HepG2 (cell line): ENCODE measurements around the gene SAE1. TPM values are rescaled to one million over a fixed set of nuclear protein-coding genes. Genes with fewer than 3 reads are reported as not detected.
A peak's percentile ranks its signal among the peaks of the same experiment; 100 is the strongest.

Source experiments
- ETV6 ChIP-seq: sonication (generic); formaldehyde crosslinking; conservative IDR thresholded peaks from 2 replicates; pipeline ENCODE4 v1.4.0; 2020; ENCODE audit warnings: missing genetic modification reagents
- HIVEP1 ChIP-seq: sonication (generic); formaldehyde crosslinking; IDR thresholded peaks from 2 replicates; pipeline ENCODE4 v1.4.0; 2020; ENCODE audit warnings: mild to moderate bottlenecking, missing genetic modification reagents
- HNRNPL ChIP-seq: fragments of 200-400 bp; formaldehyde crosslinking; IDR thresholded peaks from 2 replicates; pipeline ENCODE4 v1.6.1; 2017; ENCODE audit warnings: mild to moderate bottlenecking, low read depth, low read length
- IKZF1 ChIP-seq: fragments of 450-650 bp; IDR thresholded peaks from 2 replicates; pipeline ENCODE4 v1.7.1; 2016
- KDM1A ChIP-seq: IDR thresholded peaks from 2 replicates; pipeline ENCODE4 v1.6.1; 2016; ENCODE audit warnings: missing compliant biosample characterization
- MAF1 ChIP-seq: sonication (generic); formaldehyde crosslinking; IDR thresholded peaks from 2 replicates; pipeline ENCODE4 v1.5.0; 2020; ENCODE audit warnings: missing genetic modification reagents, borderline replicate concordance
- MAFG ChIP-seq: sonication (generic); formaldehyde crosslinking; IDR thresholded peaks from 2 replicates; pipeline ENCODE4 v1.5.1; 2020; ENCODE audit warnings: mild to moderate bottlenecking, missing genetic modification reagents
- PHB2 ChIP-seq: fragments of 450-650 bp; IDR thresholded peaks from 2 replicates; pipeline ENCODE4 v1.6.1; 2018; ENCODE audit not compliant: partially characterized antibody
- PHF8 ChIP-seq: sonication (generic); formaldehyde crosslinking; IDR thresholded peaks from 2 replicates; pipeline ENCODE4 v1.5.0; 2020; ENCODE audit warnings: missing genetic modification reagents
- RBM22 ChIP-seq: fragments of 200-400 bp; formaldehyde crosslinking; optimal IDR thresholded peaks from 2 replicates; pipeline ENCODE3; 2017; ENCODE audit warnings: mild to moderate bottlenecking, low read length, moderate library complexity
- SIX4 ChIP-seq: sonication (generic); formaldehyde crosslinking; IDR thresholded peaks from 2 replicates; pipeline ENCODE4 v1.4.0; 2020; ENCODE audit warnings: missing genetic modification reagents
- SRSF9 ChIP-seq: fragments of 200-400 bp; formaldehyde crosslinking; IDR thresholded peaks from 2 replicates; pipeline ENCODE4 v1.6.1; 2018; ENCODE audit warnings: borderline replicate concordance, mild to moderate bottlenecking, low read depth, low read length; ENCODE audit not compliant: insufficient read depth, poor library complexity, severe bottlenecking
- ZEB1 ChIP-seq: IDR thresholded peaks from 2 replicates; pipeline ENCODE4 v1.6.1; 2012; ENCODE audit warnings: mild to moderate bottlenecking, low read depth, inconsistent platforms; ENCODE audit not compliant: insufficient replicate concordance
- ZNF441 ChIP-seq: sonication (generic); formaldehyde crosslinking; IDR thresholded peaks from 2 replicates; pipeline ENCODE4 v1.7.0; 2021; ENCODE audit warnings: missing genetic modification reagents, borderline replicate concordance
- ZNF562 ChIP-seq: sonication (generic); formaldehyde crosslinking; IDR thresholded peaks from 2 replicates; pipeline ENCODE4 v1.8.0; 2022; ENCODE audit warnings: missing genetic modification reagents, borderline replicate concordance
- ZNF747 ChIP-seq: sonication (generic); formaldehyde crosslinking; IDR thresholded peaks from 2 replicates; pipeline ENCODE4 v1.8.1; 2023; ENCODE audit warnings: missing genetic modification reagents, mild to moderate bottlenecking, borderline replicate concordance
- polyA plus RNA-seq, 8 experiments: library from polyadenylated mRNA; depleted of rRNA in 3 of 8; stranded (reverse) in 7 of 8; unstranded in 1 of 8; fragments of >200 nt; fragmentation: Illumina TruSeq in 4 of 8; extraction: Trizol in 4 of 8; gene quantifications; 2 replicates each; pipeline versions ENCODE4 v1.2.1 to v1.2.3, GENCODE V29; 2011 to 2016; ENCODE audit warnings: low read depth in 4 of 8, missing spikeins in 1 of 8, mixed read lengths in 1 of 8; ENCODE audit not compliant: insufficient read depth in 1 of 8
- total RNA-seq, 5 experiments: library from RNA; depleted of rRNA; stranded (reverse); fragments of >200 nt; fragmentation: Illumina TruSeq; extraction: Trizol; gene quantifications; 2 replicates each; pipeline ENCODE4 v1.2.3, GENCODE V29; 2016; ENCODE audit warnings: low read depth in 1 of 5
- TF ChIP-seq, protein P1 (sequence below): sonication (generic); formaldehyde crosslinking; IDR thresholded peaks from 2 replicates; pipeline ENCODE4 v1.5.1; 2020; ENCODE audit warnings: mild to moderate bottlenecking, missing genetic modification reagents
- TF ChIP-seq, protein P2 (sequence below): sonication (generic); formaldehyde crosslinking; IDR thresholded peaks from 2 replicates; pipeline ENCODE4 v1.4.0; 2020; ENCODE audit warnings: missing genetic modification reagents, borderline replicate concordance
- TF ChIP-seq, protein P3 (sequence below): sonication (generic); formaldehyde crosslinking; IDR thresholded peaks from 2 replicates; pipeline ENCODE4 v1.4.0; 2020; ENCODE audit warnings: missing genetic modification reagents
- TF ChIP-seq, protein P4 (sequence below): sonication (generic); formaldehyde crosslinking; IDR thresholded peaks from 2 replicates; pipeline ENCODE4 v1.4.0; 2020; ENCODE audit warnings: mild to moderate bottlenecking, missing genetic modification reagents

The SAE1 gene
- total and polyA plus RNA-seq, 2 of the 13 experiments (the other 11 are each of a cell fraction or from before 2014, with no cell fraction given) = 87.6 to 197 TPM

DNA sequence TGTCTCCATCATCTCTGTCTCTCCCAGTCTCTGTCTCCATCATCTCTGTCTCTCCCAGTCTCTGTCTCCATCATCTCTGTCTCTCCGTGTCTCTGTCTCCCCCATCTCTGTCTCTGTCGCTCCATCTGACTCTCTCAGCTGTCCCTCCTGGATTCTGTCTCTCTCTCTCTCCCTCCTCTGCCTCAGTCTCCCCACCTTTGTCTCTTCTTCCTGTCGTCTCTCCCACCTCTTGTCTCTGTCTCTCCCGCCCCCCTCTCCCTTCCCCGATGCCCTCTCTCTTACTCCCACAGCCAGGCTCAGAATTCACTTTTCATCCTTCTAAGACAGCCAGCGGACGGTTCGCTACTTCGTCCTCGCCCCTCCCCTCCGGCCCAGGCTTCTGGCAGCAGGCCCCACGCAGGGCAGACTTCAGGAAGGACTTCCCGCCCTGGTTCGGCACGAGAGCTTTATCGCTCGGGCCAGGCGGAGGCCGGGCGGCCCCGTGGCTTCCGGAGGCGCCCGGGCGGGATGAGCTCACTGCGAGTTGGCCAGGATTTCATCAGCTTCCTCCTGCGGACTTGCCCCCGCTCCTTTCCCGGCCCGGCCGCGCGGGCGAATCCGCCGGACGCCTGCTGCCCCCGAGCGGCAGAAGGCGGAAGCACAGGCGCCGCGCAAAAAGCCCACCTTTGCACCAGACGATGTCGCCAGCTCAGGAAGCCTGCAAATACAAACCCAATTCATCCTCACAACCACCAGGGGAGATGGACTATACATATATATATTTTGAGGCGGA lies 113.3 kb downstream of the SAE1 start (continued):
- TF ChIP-seq, protein P1, sequence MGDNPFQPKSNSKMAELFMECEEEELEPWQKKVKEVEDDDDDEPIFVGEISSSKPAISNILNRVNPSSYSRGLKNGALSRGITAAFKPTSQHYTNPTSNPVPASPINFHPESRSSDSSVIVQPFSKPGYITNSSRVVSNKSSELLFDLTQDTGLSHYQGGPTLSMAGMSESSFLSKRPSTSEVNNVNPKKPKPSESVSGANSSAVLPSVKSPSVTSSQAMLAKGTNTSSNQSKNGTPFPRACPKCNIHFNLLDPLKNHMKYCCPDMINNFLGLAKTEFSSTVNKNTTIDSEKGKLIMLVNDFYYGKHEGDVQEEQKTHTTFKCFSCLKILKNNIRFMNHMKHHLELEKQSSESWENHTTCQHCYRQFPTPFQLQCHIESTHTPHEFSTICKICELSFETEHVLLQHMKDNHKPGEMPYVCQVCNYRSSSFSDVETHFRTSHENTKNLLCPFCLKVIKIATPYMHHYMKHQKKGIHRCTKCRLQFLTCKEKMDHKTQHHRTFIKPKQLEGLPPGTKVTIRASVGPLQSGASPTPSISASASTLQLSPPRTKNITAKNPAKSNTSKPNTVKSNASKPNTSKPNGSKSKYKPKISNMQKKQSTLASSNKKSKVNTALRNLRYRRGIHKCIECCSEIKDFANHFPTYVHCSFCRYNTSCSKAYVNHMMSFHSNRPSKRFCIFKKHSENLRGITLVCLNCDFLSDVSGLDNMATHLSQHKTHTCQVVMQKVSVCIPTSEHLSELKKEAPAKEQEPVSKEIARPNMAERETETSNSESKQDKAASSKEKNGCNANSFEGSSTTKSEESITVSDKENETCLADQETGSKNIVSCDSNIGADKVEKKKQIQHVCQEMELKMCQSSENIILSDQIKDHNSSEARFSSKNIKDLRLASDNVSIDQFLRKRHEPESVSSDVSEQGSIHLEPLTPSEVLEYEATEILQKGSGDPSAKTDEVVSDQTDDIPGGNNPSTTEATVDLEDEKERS (CRISPR knock-in tag) = peak; percentile 85; the same call in 1 of the 2 replicates
- 0 out of 2 replicates have a peak, but pooled peaks have one; percentile 32 for TF ChIP-seq ETV6 (CRISPR knock-in tag)
- no peak for TF ChIP-seq HNRNPL
- peak; percentile 97 for TF ChIP-seq ZNF747 (CRISPR knock-in tag)
- peak; percentile 99 for TF ChIP-seq ZNF441 (CRISPR knock-in tag)
- TF ChIP-seq KDM1A = peak; percentile 100
- no peak for TF ChIP-seq ZEB1
- TF ChIP-seq IKZF1 = no peak
- TF ChIP-seq, protein P2, sequence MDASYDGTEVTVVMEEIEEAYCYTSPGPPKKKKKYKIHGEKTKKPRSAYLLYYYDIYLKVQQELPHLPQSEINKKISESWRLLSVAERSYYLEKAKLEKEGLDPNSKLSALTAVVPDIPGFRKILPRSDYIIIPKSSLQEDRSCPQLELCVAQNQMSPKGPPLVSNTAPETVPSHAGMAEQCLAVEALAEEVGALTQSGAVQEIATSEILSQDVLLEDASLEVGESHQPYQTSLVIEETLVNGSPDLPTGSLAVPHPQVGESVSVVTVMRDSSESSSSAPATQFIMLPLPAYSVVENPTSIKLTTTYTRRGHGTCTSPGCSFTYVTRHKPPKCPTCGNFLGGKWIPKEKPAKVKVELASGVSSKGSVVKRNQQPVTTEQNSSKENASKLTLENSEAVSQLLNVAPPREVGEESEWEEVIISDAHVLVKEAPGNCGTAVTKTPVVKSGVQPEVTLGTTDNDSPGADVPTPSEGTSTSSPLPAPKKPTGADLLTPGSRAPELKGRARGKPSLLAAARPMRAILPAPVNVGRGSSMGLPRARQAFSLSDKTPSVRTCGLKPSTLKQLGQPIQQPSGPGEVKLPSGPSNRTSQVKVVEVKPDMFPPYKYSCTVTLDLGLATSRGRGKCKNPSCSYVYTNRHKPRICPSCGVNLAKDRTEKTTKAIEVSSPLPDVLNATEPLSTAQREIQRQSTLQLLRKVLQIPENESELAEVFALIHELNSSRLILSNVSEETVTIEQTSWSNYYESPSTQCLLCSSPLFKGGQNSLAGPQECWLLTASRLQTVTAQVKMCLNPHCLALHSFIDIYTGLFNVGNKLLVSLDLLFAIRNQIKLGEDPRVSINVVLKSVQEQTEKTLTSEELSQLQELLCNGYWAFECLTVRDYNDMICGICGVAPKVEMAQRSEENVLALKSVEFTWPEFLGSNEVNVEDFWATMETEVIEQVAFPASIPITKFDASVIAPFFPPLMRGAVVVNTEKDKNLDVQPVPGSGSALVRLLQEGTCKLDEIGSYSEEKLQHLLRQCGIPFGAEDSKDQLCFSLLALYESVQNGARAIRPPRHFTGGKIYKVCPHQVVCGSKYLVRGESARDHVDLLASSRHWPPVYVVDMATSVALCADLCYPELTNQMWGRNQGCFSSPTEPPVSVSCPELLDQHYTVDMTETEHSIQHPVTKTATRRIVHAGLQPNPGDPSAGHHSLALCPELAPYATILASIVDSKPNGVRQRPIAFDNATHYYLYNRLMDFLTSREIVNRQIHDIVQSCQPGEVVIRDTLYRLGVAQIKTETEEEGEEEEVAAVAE (CRISPR knock-in tag) = no peak
- no peak for TF ChIP-seq SRSF9
- no peak for TF ChIP-seq PHB2
- TF ChIP-seq, protein P3, sequence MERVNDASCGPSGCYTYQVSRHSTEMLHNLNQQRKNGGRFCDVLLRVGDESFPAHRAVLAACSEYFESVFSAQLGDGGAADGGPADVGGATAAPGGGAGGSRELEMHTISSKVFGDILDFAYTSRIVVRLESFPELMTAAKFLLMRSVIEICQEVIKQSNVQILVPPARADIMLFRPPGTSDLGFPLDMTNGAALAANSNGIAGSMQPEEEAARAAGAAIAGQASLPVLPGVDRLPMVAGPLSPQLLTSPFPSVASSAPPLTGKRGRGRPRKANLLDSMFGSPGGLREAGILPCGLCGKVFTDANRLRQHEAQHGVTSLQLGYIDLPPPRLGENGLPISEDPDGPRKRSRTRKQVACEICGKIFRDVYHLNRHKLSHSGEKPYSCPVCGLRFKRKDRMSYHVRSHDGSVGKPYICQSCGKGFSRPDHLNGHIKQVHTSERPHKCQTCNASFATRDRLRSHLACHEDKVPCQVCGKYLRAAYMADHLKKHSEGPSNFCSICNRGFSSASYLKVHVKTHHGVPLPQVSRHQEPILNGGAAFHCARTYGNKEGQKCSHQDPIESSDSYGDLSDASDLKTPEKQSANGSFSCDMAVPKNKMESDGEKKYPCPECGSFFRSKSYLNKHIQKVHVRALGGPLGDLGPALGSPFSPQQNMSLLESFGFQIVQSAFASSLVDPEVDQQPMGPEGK (CRISPR knock-in tag) = peak; percentile 80
- no peak for TF ChIP-seq ZNF562 (CRISPR knock-in tag)
- TF ChIP-seq MAF1 = peak; percentile 74
- peak; percentile 96 for TF ChIP-seq HIVEP1 (CRISPR knock-in tag)
- no peak for TF ChIP-seq SIX4 (CRISPR knock-in tag)
- no peak for TF ChIP-seq RBM22
- TF ChIP-seq PHF8 (CRISPR knock-in tag) = peak; percentile 64
- TF ChIP-seq, protein P4, sequence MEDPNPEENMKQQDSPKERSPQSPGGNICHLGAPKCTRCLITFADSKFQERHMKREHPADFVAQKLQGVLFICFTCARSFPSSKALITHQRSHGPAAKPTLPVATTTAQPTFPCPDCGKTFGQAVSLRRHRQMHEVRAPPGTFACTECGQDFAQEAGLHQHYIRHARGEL (CRISPR knock-in tag) = peak; percentile 97
- TF ChIP-seq MAFG (CRISPR knock-in tag) = no peak
